Measurements from ENCODE around the gene ANAPC16.
A peak's percentile ranks its signal among the peaks of the same experiment; 100 is the strongest.
"Not testable (repeated sequence)": the region's sequence is repeated elsewhere in the genome, so short reads cannot be mapped to it uniquely, and the experiment has no call there.

Gene ANAPC16

GRCh38 chr10:72215611-72216549 lies at the start of gene ANAPC16, which contains the start of gene ASCC1:
Gene ANAPC16, plus strand, starts transcription at chr10:72216012. Its CDS starts 7,903 bp downstream, at chr10:72223915.
Gene ASCC1, minus strand, starts transcription at chr10:72216276. Its CDS starts 2,978 bp downstream, at chr10:72213298.
- peak; percentile 89 for DNase-seq

DNA sequence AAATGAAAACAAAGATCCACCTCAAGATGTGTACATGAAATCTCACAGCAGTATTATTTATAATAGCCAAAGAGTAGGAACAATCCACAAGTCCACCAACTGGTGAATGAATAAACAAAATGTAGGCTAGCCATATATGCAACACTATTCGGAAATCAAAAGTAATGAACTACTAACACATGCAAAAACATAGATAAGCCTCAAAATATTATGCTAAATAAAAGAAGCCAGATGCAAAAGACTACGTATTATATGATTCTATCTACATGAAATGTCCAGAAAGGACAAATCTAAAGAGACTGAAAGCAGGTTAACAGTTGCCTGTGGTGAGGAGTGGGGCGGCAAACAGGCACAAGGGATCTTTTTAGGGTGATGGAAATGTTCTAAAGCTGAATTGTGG lies 48.7 kb upstream of the ANAPC16 start:
- no peak for DNase-seq

- no peak for DNase-seq
Observed at GRCh38 chr10:72170263-72170662, 45.5 kb upstream of the ANAPC16 start.

- no peak for DNase-seq
Observed at GRCh38 chr10:72170733-72171132, 45.1 kb upstream of the ANAPC16 start.

DNA sequence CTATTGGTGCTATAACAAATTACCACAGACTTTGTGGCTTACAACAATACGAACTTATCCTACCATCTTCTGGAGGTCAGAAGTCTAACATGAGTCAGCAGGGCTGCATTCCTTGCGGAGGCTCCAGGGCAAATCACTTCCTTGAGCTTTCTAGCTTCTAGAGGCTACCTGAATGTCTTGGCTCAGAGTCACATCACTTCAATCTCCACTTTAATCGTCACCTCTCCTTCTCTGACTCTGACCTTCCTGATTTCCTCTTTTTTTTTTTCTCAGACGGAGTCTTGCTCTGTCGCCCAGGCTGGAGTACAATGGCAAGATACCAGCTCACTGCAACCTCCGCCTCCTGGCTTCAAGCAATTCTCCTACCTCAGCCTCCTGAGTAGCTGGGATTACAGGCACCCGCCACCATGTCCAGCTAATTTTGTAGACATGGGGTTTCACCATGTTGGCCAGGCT lies 44.6 kb upstream of the ANAPC16 start:
- DNase-seq = no peak

DNA sequence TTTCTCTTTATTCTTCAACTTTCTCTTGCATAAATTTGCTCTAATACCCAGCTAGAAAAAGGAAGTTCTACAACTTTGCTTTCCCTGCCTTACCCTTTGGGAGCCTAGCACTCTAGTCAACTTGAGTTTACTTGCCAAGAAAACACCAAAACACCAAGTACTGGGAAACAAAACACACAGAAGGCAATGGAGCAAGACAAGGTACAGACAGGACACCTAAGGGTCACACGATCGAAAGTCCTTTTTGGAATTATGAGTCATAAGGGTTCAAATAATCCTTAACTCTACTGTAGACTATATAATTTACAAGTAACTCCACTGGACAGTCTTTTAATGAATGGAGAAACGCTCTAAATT lies 42.6 kb upstream of the ANAPC16 start:
- DNase-seq = no peak

DNA sequence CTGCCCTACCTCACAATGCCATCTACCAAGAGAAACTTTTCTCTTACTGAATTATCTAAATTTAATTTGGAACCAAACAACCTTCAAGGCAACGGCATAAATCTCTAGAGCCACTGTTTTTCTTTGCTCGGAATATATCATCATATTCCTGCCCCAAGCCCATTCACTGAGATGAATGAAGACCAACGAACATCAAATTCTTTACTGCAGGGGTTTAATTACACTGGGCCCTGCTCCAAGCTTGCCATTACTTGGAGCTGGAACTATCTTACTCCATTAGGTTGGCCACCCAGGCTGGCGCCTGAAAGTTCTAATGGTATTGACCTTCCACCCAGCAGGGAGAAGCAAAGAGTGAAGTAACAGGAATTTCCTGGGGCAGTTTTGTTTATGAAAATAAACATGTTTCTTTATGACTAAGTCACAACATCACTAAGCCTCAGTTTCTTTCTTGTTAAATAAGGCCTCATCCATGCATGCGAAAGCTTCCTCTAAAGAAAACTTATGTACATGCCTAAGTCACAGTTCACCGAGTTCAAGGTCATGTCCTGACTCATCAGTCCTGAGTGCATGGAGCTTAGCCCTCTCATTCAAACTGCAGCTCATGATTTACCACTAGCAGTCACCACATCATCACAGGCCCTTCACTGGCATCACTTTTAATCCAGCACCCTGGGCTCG lies 42.1 kb upstream of the ANAPC16 start:
- no peak for DNase-seq

GRCh38 chr10:72174297-72174662 lies 41.5 kb upstream of the ANAPC16 start:
- DNase-seq = no peak

GRCh38 chr10:72175149-72175548 lies 40.7 kb upstream of the ANAPC16 start:
- DNase-seq = no peak

- no peak for DNase-seq
Observed at GRCh38 chr10:72176701-72177100, 39.1 kb upstream of the ANAPC16 start.

GRCh38 chr10:72177454-72177853 lies 38.4 kb upstream of the ANAPC16 start:
- no peak for DNase-seq

DNA sequence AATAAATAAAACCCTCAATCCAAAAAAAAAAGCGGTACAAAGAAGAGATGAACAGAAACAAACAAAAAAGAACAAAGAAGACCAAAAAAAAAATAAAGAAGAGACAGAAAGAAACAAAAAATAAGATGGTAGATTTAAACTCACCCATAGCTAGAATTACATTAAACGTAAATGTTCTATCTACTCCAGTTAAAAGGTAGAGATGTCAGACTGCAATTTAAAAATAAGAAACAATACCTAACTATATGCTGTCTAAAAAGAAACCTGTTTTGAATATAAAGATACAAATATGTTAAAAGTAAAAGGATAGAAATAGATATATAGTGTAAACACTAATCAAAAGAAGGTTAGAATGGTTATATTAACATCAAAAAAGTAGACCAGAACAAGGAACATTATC lies 31.7 kb upstream of the ANAPC16 start:
- no peak for DNase-seq

GRCh38 chr10:72186258-72186981 lies 29.4 kb upstream of the ANAPC16 start:
- no peak for DNase-seq

GRCh38 chr10:72186982-72187330 lies 28.9 kb upstream of the ANAPC16 start:
- DNase-seq = no peak

- no peak for DNase-seq
Observed at GRCh38 chr10:72194949-72195348, 20.9 kb upstream of the ANAPC16 start.

DNA sequence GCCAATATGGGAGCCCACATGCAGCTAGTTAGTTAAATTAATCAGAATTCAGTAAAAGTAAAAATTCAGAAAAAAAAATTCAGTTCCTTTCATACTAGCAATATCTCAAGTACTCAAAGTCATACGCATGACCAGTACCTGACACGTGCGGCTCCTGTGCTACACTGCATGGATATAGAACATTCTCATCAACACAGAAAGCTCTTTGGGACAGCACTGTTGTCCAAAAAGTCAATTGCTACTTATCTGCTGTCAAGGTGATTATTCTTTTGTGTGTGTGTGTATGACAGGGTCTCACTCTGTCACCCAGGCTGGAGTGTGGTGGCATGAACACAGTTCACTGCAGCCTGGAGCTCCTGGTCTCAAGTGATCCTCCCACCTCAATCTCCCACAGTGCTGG lies 14.9 kb upstream of the ANAPC16 start:
- DNase-seq = no peak

- no peak for DNase-seq
Observed at GRCh38 chr10:72201293-72201692, 14.5 kb upstream of the ANAPC16 start.

DNA sequence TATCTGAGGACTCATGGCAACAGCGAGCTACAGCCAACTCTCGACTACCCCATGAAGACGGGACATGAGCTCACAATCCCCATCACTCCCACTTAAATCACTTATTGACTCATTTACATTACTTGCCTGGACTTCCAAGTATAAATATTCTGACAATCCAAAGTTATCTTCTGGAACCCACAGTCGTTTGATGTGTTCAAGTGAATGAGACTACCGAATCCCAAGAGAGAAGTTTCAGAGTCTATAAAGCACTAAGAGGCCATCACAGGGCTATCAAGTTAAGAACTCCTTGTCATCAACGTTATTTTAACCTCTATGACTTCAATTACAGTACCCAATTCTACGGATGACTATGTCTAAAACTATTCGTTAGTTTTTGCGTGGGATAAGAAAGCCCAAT lies 11.5 kb upstream of the ANAPC16 start:
- no peak for DNase-seq

DNA sequence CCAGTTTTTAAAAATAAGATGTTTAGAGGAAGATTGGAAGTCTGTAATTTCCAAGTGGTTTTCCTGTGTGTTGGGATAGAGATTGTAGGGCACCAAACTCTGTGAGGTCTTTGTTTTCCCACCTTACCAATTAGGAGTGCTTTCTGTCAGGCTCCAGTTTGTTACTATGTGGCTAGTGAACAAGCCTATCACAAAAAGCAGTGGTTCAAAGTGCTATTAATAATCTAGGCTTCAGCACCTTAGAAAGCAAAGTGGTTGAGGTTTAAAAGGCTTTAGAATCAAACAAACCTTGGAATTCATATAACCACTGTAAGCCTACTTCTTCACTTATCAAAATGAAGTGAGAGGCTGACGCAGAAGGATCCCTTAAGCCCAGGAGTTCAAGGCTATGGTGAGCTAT lies 11.1 kb upstream of the ANAPC16 start:
- no peak for DNase-seq

- DNase-seq = no peak
Observed at GRCh38 chr10:72206511-72207229, 9.1 kb upstream of the ANAPC16 start.

DNA sequence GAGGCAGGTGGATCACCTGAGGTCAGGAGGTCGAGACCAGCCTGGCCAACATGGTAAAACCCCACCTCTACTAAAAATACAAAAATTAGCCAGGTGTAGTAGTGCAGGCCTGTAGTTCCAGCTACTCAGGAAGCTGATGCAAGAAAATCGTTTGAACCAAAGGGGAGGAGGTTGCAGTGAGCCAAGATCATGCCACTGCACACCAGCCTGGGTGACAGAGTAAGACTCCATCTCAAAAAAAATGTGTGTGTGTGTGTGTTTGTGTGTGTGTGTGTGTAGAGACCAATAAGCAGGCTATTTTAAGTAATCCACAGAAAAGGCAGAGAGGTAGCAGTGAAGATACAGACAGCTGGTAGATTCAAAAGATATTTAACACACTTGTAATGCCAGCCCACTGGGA lies 7.3 kb upstream of the ANAPC16 start:
- not testable (repeated sequence) for DNase-seq

- DNase-seq = not testable (repeated sequence)
Observed at GRCh38 chr10:72211381-72211780, 4.4 kb upstream of the ANAPC16 start.

DNA sequence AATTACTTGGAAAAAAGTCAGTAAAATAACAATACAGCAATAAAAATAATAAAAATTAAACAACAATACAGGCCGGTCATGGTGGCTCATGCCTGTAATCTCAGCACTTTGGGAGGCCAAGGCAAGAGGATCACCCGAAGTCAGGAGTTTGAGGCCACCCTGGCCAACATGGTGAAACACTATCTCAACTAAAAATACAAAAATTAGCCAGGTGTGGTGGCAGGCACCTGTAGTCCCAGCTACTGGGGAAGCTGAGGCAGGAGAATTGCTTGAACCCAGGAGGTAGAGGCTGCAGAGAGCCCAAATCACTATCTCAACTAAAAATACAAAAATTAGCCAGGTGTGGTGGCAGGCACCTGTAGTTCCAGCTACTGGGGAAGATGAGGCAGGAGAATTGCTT lies 4.0 kb upstream of the ANAPC16 start:
- DNase-seq = not testable (repeated sequence)

Measured in activated CD4-positive, alpha-beta T cell treated with anti-CD3 and anti-CD28 coated beads, Interleukin-2, amount 50 U/mL, for 4 hours (primary cell).